Thyroid gland (tissue), 4 donors: ENCODE results near the gene KANSL1.
"Not testable (repeated sequence)": the region's sequence is repeated elsewhere in the genome, so short reads cannot be mapped to it uniquely, and the experiment has no call there.

ENCODE experiments used
- CTCF ChIP-seq, 6 experiments: fragments of 200-600 bp in 3 of 6; fragments of 450-650 bp in 3 of 6; sonication (generic) in 3 of 6; IDR thresholded peaks; one replicate each; pipeline ENCODE4 v1.5.1; 2016 to 2019; ENCODE audit warnings: antibody characterized with exemption in 6 of 6, mild to moderate bottlenecking in 2 of 6, inconsistent platforms in 1 of 6, moderate library complexity in 1 of 6
- POLR2A ChIP-seq, 2 donors: fragments of 450-650 bp; IDR thresholded peaks; one replicate each; pipeline ENCODE4 v1.6.1; 2017; ENCODE audit warnings: antibody characterized with exemption in 2 of 2, mild to moderate bottlenecking in 2 of 2, moderate library complexity in 1 of 2

- not testable (repeated sequence) for TF ChIP-seq CTCF, POLR2A (IDR thresholded peaks at IDR 0.05)
These were observed 82.0 kb downstream of the KANSL1 start for GRCh38 chr17:46111236-46111635.
